ENCODE measurements around the gene MTARC1. TPM values are rescaled to one million over a fixed set of nuclear protein-coding genes. Genes with fewer than 3 reads are reported as not detected.

Gene MTARC1
- total RNA-seq, 1 donor from 2014 or later = not detected

GRCh38 chr1:220776720-220777326, 9.9 kb upstream of the MTARC1 start:
- peak; percentile 39 for DNase-seq (ENCODE audit: low spot score)
- Mint-ChIP-seq H3K4me1 (ENCODE audit: low read depth) (peaks cover 2% of the 10 kb centered on the region), H3K9me3 (no peaks in the 10 kb centered on the region), H3K4me3 (ENCODE audit: low read depth) (no peak overlapping the region), H3K27me3 (ENCODE audit: low read depth) (peaks cover 6% of the 10 kb centered on the region), H3K36me3 (ENCODE audit: low read depth) (no peaks in the 10 kb centered on the region), H3K27ac (no peak overlapping the region)
- intact Hi-C loops (cut with micrococcal nuclease) = loop anchor here (1.0 to 10.0 kb wide), 3 partner anchors 87 to 592 kb away; partner anchors contain the start of gene C1orf115

- intact Hi-C loops (cut with micrococcal nuclease) = no loop called here
- Mint-ChIP-seq H3K27me3 (ENCODE audit: low read depth) (peaks cover 51% of the 10 kb centered on the region), H3K36me3 (ENCODE audit: low read depth) (no peaks in the 10 kb centered on the region), H3K4me3 (ENCODE audit: low read depth) (no peak overlapping the region), H3K27ac (no peak overlapping the region), H3K9me3 (no peaks in the 10 kb centered on the region), H3K4me1 (ENCODE audit: low read depth) (no peaks in the 10 kb centered on the region)
- no peak for DNase-seq (ENCODE audit: low spot score)
Observed at GRCh38 chr1:220783453-220783852, 3.3 kb upstream of the MTARC1 start.

- H3K4me1 Mint-ChIP-seq (ENCODE audit: low read depth) = no peaks in the 10 kb centered on the region
- no peaks in the 10 kb centered on the region for H3K9me3 Mint-ChIP-seq
- intact Hi-C loops (cut with micrococcal nuclease) = no loop called here
- DNase-seq (ENCODE audit: low spot score) = no peak
- H3K27me3 Mint-ChIP-seq (ENCODE audit: low read depth) = peaks cover 52% of the 10 kb centered on the region
- no peaks in the 10 kb centered on the region for H3K36me3 Mint-ChIP-seq (ENCODE audit: low read depth)
- no peak overlapping the region for H3K27ac Mint-ChIP-seq
- no peak overlapping the region for H3K4me3 Mint-ChIP-seq (ENCODE audit: low read depth)
Observed at GRCh38 chr1:220784751-220785150, 2.0 kb upstream of the MTARC1 start.

GRCh38 chr1:220785166-220786056, 1.3 kb upstream of the MTARC1 start:
- no peak overlapping the region for H3K27ac Mint-ChIP-seq
- H3K36me3 Mint-ChIP-seq (ENCODE audit: low read depth) = no peaks in the 10 kb centered on the region
- no peak overlapping the region for H3K4me3 Mint-ChIP-seq (ENCODE audit: low read depth)
- intact Hi-C loops (cut with micrococcal nuclease) = no loop called here
- no peaks in the 10 kb centered on the region for H3K4me1 Mint-ChIP-seq (ENCODE audit: low read depth)
- peaks cover 53% of the 10 kb centered on the region for H3K27me3 Mint-ChIP-seq (ENCODE audit: low read depth)
- no peaks in the 10 kb centered on the region for H3K9me3 Mint-ChIP-seq
- DNase-seq (ENCODE audit: low spot score) = no peak

- Mint-ChIP-seq H3K27ac (no peak overlapping the region), H3K4me1 (ENCODE audit: low read depth) (no peaks in the 10 kb centered on the region), H3K9me3 (no peaks in the 10 kb centered on the region), H3K27me3 (ENCODE audit: low read depth) (peaks cover 53% of the 10 kb centered on the region), H3K36me3 (ENCODE audit: low read depth) (no peaks in the 10 kb centered on the region), H3K4me3 (ENCODE audit: low read depth) (no peak overlapping the region)
- no peak for DNase-seq (ENCODE audit: low spot score)
- intact Hi-C loops (cut with micrococcal nuclease) = no loop called here
Observed at GRCh38 chr1:220786057-220786336, 716 bp upstream of the MTARC1 start.

- Mint-ChIP-seq H3K4me3 (ENCODE audit: low read depth) (no peak overlapping the region), H3K9me3 (no peaks in the 10 kb centered on the region), H3K27me3 (ENCODE audit: low read depth) (peaks cover 53% of the 10 kb centered on the region), H3K27ac (no peak overlapping the region), H3K36me3 (ENCODE audit: low read depth) (no peaks in the 10 kb centered on the region), H3K4me1 (ENCODE audit: low read depth) (no peaks in the 10 kb centered on the region)
- intact Hi-C loops (cut with micrococcal nuclease) = no loop called here
- no peak for DNase-seq (ENCODE audit: low spot score)
Observed at GRCh38 chr1:220787069-220787619, 431 bp downstream of the MTARC1 start.

GRCh38 chr1:220788900-220789299, 2.2 kb downstream of the MTARC1 start:
- H3K27me3 Mint-ChIP-seq (ENCODE audit: low read depth) = peaks cover 44% of the 10 kb centered on the region
- intact Hi-C loops (cut with micrococcal nuclease) = no loop called here
- no peak overlapping the region for H3K27ac Mint-ChIP-seq
- no peak overlapping the region for H3K4me3 Mint-ChIP-seq (ENCODE audit: low read depth)
- H3K9me3 Mint-ChIP-seq = no peaks in the 10 kb centered on the region
- no peaks in the 10 kb centered on the region for H3K36me3 Mint-ChIP-seq (ENCODE audit: low read depth)
- H3K4me1 Mint-ChIP-seq (ENCODE audit: low read depth) = no peaks in the 10 kb centered on the region
- no peak for DNase-seq (ENCODE audit: low spot score)

- no peak overlapping the region for H3K27ac Mint-ChIP-seq
- no peaks in the 10 kb centered on the region for H3K9me3 Mint-ChIP-seq
- H3K4me3 Mint-ChIP-seq (ENCODE audit: low read depth) = no peak overlapping the region
- peaks cover 39% of the 10 kb centered on the region for H3K27me3 Mint-ChIP-seq (ENCODE audit: low read depth)
- no peaks in the 10 kb centered on the region for H3K36me3 Mint-ChIP-seq (ENCODE audit: low read depth)
- no peaks in the 10 kb centered on the region for H3K4me1 Mint-ChIP-seq (ENCODE audit: low read depth)
- intact Hi-C loops (cut with micrococcal nuclease) = no loop called here
- no peak for DNase-seq (ENCODE audit: low spot score)
Observed at GRCh38 chr1:220789532-220790147, 2.9 kb downstream of the MTARC1 start.

- no peak for DNase-seq (ENCODE audit: low spot score)
- Mint-ChIP-seq H3K4me1 (ENCODE audit: low read depth) (no peaks in the 10 kb centered on the region), H3K36me3 (ENCODE audit: low read depth) (no peaks in the 10 kb centered on the region), H3K9me3 (no peaks in the 10 kb centered on the region), H3K27ac (no peak overlapping the region), H3K27me3 (ENCODE audit: low read depth) (peaks cover 23% of the 10 kb centered on the region), H3K4me3 (ENCODE audit: low read depth) (no peak overlapping the region)
- intact Hi-C loops (cut with micrococcal nuclease) = no loop called here
Observed at GRCh38 chr1:220791285-220791684, 4.6 kb downstream of the MTARC1 start.

- Mint-ChIP-seq H3K36me3 (ENCODE audit: low read depth) (no peaks in the 10 kb centered on the region), H3K4me3 (ENCODE audit: low read depth) (no peak overlapping the region), H3K4me1 (ENCODE audit: low read depth) (no peaks in the 10 kb centered on the region), H3K9me3 (no peaks in the 10 kb centered on the region), H3K27ac (no peak overlapping the region), H3K27me3 (ENCODE audit: low read depth) (peaks cover 20% of the 10 kb centered on the region)
- intact Hi-C loops (cut with micrococcal nuclease) = no loop called here
- DNase-seq (ENCODE audit: low spot score) = no peak
Observed at GRCh38 chr1:220791956-220792355, 5.2 kb downstream of the MTARC1 start.

GRCh38 chr1:220796530-220796929, 9.8 kb downstream of the MTARC1 start:
- no peak for DNase-seq (ENCODE audit: low spot score)
- Mint-ChIP-seq H3K27me3 (ENCODE audit: low read depth) (peaks cover 5% of the 10 kb centered on the region), H3K36me3 (ENCODE audit: low read depth) (no peaks in the 10 kb centered on the region), H3K4me3 (ENCODE audit: low read depth) (no peak overlapping the region), H3K4me1 (ENCODE audit: low read depth) (no peaks in the 10 kb centered on the region), H3K9me3 (no peaks in the 10 kb centered on the region), H3K27ac (no peak overlapping the region)
- intact Hi-C loops (cut with micrococcal nuclease) = no loop called here

GRCh38 chr1:220797044-220797443, 10.3 kb downstream of the MTARC1 start:
- no peak for DNase-seq (ENCODE audit: low spot score)
- Mint-ChIP-seq H3K36me3 (ENCODE audit: low read depth) (no peaks in the 10 kb centered on the region), H3K27ac (no peak overlapping the region), H3K27me3 (ENCODE audit: low read depth) (peaks cover under 1% of the 10 kb centered on the region), H3K4me1 (ENCODE audit: low read depth) (no peaks in the 10 kb centered on the region), H3K4me3 (ENCODE audit: low read depth) (no peak overlapping the region), H3K9me3 (no peaks in the 10 kb centered on the region)
- intact Hi-C loops (cut with micrococcal nuclease) = no loop called here

GRCh38 chr1:220797553-220797952, 10.8 kb downstream of the MTARC1 start:
- Mint-ChIP-seq H3K27ac (no peak overlapping the region), H3K4me3 (ENCODE audit: low read depth) (no peak overlapping the region), H3K36me3 (ENCODE audit: low read depth) (no peaks in the 10 kb centered on the region), H3K27me3 (ENCODE audit: low read depth) (no peaks in the 10 kb centered on the region), H3K4me1 (ENCODE audit: low read depth) (no peaks in the 10 kb centered on the region), H3K9me3 (no peaks in the 10 kb centered on the region)
- intact Hi-C loops (cut with micrococcal nuclease) = no loop called here
- no peak for DNase-seq (ENCODE audit: low spot score)

Measured in activated T-helper 2 cell treated with anti-CD3 and anti-CD28 coated beads, Interferon-gamma antibody, Interleukin-2, Interleukin-4, amounts not matched to agents 10 μg/mL and 5 μg/mL and 100 μg/mL, durations not matched to agents 14 hours and 24 hours and 36 hours (primary cell).